WTC11 (cell line): ENCODE results near the gene PPP3CA. TPM values are rescaled to one million over a fixed set of nuclear protein-coding genes. Genes with fewer than 3 reads are reported as not detected.

Experiments
- ATAC-seq: fragments of 200-7000 bp; cut with Tn5 transposase; 2 replicates; pipeline ENCODE4 v1.10.0; 2021; ENCODE audit warnings: mild to moderate bottlenecking, moderate library complexity
- CTCF ChIA-PET: fragments of 300-600 bp; sonication (Branson Sonifier 250); formaldehyde crosslinking; loops from one replicate; lab custom pipeline; 2021; ENCODE audit warnings: antibody characterized with exemption; lab: Charles Lee
- POLR2A ChIA-PET: fragments of 350-600 bp; sonication (Branson Sonifier 250); formaldehyde crosslinking; loops from one replicate; lab custom pipeline; 2021; ENCODE audit warnings: antibody characterized with exemption; lab: Charles Lee
- DNase-seq: peaks from one replicate; pipeline ENCODE4 v3.0.0; 2021; ENCODE audit warnings: low spot score
- H3K27ac Mint-ChIP-seq: 2 replicates; pipeline ENCODE4 v1.8.0; 2021; ENCODE audit warnings: mixed read lengths
- H3K27me3 Mint-ChIP-seq: 2 replicates; pipeline ENCODE4 v1.8.0; 2021; ENCODE audit warnings: low read depth, mild to moderate bottlenecking, moderate library complexity, mixed read lengths
- H3K36me3 Mint-ChIP-seq: 2 replicates; pipeline ENCODE4 v1.8.0; 2021; ENCODE audit warnings: mixed read lengths
- H3K4me1 Mint-ChIP-seq: 2 replicates; pipeline ENCODE4 v1.8.0; 2022; ENCODE audit warnings: mixed read lengths
- H3K4me3 Mint-ChIP-seq: 2 replicates; pipeline ENCODE4 v1.8.0; 2021; ENCODE audit warnings: mild to moderate bottlenecking, moderate library complexity, mixed read lengths
- H3K9me3 Mint-ChIP-seq: 2 replicates; pipeline ENCODE4 v1.8.0; 2021; ENCODE audit warnings: mixed read lengths
- ATF2 ChIP-seq: sonication (generic); formaldehyde crosslinking; IDR thresholded peaks from 2 replicates; pipeline ENCODE4 v1.8.1; 2022; ENCODE audit warnings: low read depth, missing genetic modification reagents, borderline replicate concordance
- E2F5 ChIP-seq: sonication (generic); formaldehyde crosslinking; IDR thresholded peaks from 2 replicates; pipeline ENCODE4 v1.8.1; 2022; ENCODE audit warnings: mild to moderate bottlenecking, moderate library complexity, missing genetic modification reagents
- ESRRA ChIP-seq: sonication (generic); formaldehyde crosslinking; IDR thresholded peaks from 2 replicates; pipeline ENCODE4 v1.8.1; 2022; ENCODE audit warnings: mild to moderate bottlenecking, missing genetic modification reagents, borderline replicate concordance
- FOXK1 ChIP-seq: sonication (generic); formaldehyde crosslinking; IDR thresholded peaks from 2 replicates; pipeline ENCODE4 v1.8.0; 2022; ENCODE audit warnings: mild to moderate bottlenecking, moderate library complexity, missing genetic modification reagents
- FOXP4 ChIP-seq: sonication (generic); formaldehyde crosslinking; IDR thresholded peaks from 2 replicates; pipeline ENCODE4 v1.8.0; 2022; ENCODE audit warnings: mild to moderate bottlenecking, missing genetic modification reagents
- HMGA2 ChIP-seq: fragments of 250-450 bp; sonication (Bioruptor Pico); IDR thresholded peaks from 2 replicates; pipeline ENCODE4 v1.4.0; 2021; ENCODE audit warnings: mild to moderate bottlenecking, moderate library complexity
- HMGXB4 ChIP-seq: sonication (generic); formaldehyde crosslinking; IDR thresholded peaks from 2 replicates; pipeline ENCODE4 v1.8.1; 2023; ENCODE audit warnings: mild to moderate bottlenecking, moderate library complexity, missing genetic modification reagents
- MAX ChIP-seq: sonication (generic); formaldehyde crosslinking; IDR thresholded peaks from 2 replicates; pipeline ENCODE4 v1.8.0; 2022; ENCODE audit warnings: mild to moderate bottlenecking, missing genetic modification reagents
- NFATC4 ChIP-seq: fragments of 250-450 bp; sonication (Bioruptor Pico); IDR thresholded peaks from 2 replicates; pipeline ENCODE4 v1.9.0; 2021; ENCODE audit warnings: mild to moderate bottlenecking
- PREB ChIP-seq: sonication (generic); formaldehyde crosslinking; IDR thresholded peaks from 2 replicates; pipeline ENCODE4 v1.8.1; 2022; ENCODE audit warnings: mild to moderate bottlenecking, missing genetic modification reagents, moderate library complexity, borderline replicate concordance
- PRRX2 ChIP-seq: fragments of 250-450 bp; sonication (Bioruptor Pico); IDR thresholded peaks from 2 replicates; pipeline ENCODE4 v1.8.0; 2021; ENCODE audit warnings: mild to moderate bottlenecking
- SOX15 ChIP-seq: fragments of 250-450 bp; sonication (Bioruptor Pico); IDR thresholded peaks from 2 replicates; pipeline ENCODE4 v1.9.0; 2021; ENCODE audit warnings: mild to moderate bottlenecking
- ZBTB21 ChIP-seq: sonication (generic); formaldehyde crosslinking; IDR thresholded peaks from 2 replicates; pipeline ENCODE4 v1.8.1; 2023; ENCODE audit warnings: mild to moderate bottlenecking, missing genetic modification reagents, borderline replicate concordance
- ZNF317 ChIP-seq: sonication (generic); formaldehyde crosslinking; IDR thresholded peaks from 2 replicates; pipeline ENCODE4 v1.8.1; 2023; ENCODE audit warnings: low read depth, mild to moderate bottlenecking, moderate library complexity, missing genetic modification reagents, borderline replicate concordance
- ZNF425 ChIP-seq: fragments of 250-450 bp; sonication (Bioruptor Pico); conservative IDR thresholded peaks from 2 replicates; pipeline ENCODE4 v1.9.0; 2021; ENCODE audit warnings: mild to moderate bottlenecking
- ZNF532 ChIP-seq: fragments of 250-450 bp; sonication (Bioruptor Pico); IDR thresholded peaks from 2 replicates; pipeline ENCODE4 v1.9.0; 2021; ENCODE audit warnings: mild to moderate bottlenecking, borderline replicate concordance
- ZSCAN18 ChIP-seq: fragments of 250-450 bp; sonication (Bioruptor Pico); IDR thresholded peaks from 2 replicates; pipeline ENCODE4 v2.1.2; 2022; ENCODE audit warnings: mild to moderate bottlenecking, moderate library complexity
- total RNA-seq: library from RNA; stranded (reverse); gene quantifications from 3 replicates; pipeline ENCODE4 v1.2.3, GENCODE V29; 2021

Gene PPP3CA
- total RNA-seq, 1 experiment from 2014 or later, result 41.6 TPM

GRCh38 chr4:100981447-100982204, 365.7 kb downstream of the PPP3CA start (continued):
- TF ChIP-seq ZNF425 (CRISPR knock-in tag), result no peak
- TF ChIP-seq E2F5 (CRISPR knock-in tag), result no peak
- TF ChIP-seq MAX, result no peak
- no peak for TF ChIP-seq NFATC4 (CRISPR knock-in tag)
- no peak for TF ChIP-seq PREB (CRISPR knock-in tag)
- no peak for TF ChIP-seq HMGA2 (CRISPR knock-in tag)

GRCh38 chr4:100979736-100980135, 367.6 kb downstream of the PPP3CA start:
- Mint-ChIP-seq H3K27me3 (no peaks in the 10 kb centered on the region), H3K4me1 (peaks cover 20% of the 10 kb centered on the region), H3K27ac (no peak overlapping the region), H3K36me3 (no peaks in the 10 kb centered on the region), H3K4me3 (no peak overlapping the region), H3K9me3 (no peaks in the 10 kb centered on the region)
- CTCF ChIA-PET, result no interaction called here
- POLR2A ChIA-PET, result interaction anchor here (0.5 kb wide), 1 partner anchor 159 kb away, joined by 3 read pairs; no protein-coding TSS in a partner anchor
- ATAC-seq (no peak), DNase-seq (no peak)
- no peak for TF ChIP-seq PRRX2 (CRISPR knock-in tag)
- TF ChIP-seq HMGXB4 (CRISPR knock-in tag), result no peak
- TF ChIP-seq ZBTB21, result no peak
- TF ChIP-seq ATF2 (CRISPR knock-in tag), result no peak
- no peak for TF ChIP-seq SOX15
- TF ChIP-seq FOXK1, result no peak
- no peak for TF ChIP-seq FOXP4 (CRISPR knock-in tag)
- TF ChIP-seq ZNF317 (CRISPR knock-in tag), result no peak
- no peak for TF ChIP-seq ZSCAN18
- no peak for TF ChIP-seq ESRRA
- TF ChIP-seq ZNF532 (CRISPR knock-in tag), result no peak
